CD4-positive, CD25-positive, alpha-beta regulatory T cell (primary cell): ENCODE data around the gene SLC12A7. TPM values are rescaled to one million over a fixed set of nuclear protein-coding genes. Genes with fewer than 3 reads are reported as not detected.

Experiments used
- ATAC-seq, 2 donors: fragments of 150-1000 bp; cut with Tn5 transposase; one replicate each; pipeline ENCODE4 v1.10.0; 2021; ENCODE audit warnings: low read depth in 2 of 2, moderate number of reproducible peaks in 2 of 2, moderate library complexity in 1 of 2
- DNase-seq, 3 donors: peaks; one replicate each; pipeline versions ENCODE4 v3.0.0 to v3.0.0-alpha.2; 2012 to 2022; ENCODE audit warnings: mixed read lengths in 1 of 3
- H3K27ac ChIP-seq: one replicate; pipeline ENCODE4 v1.7.0; 2013; ENCODE audit warnings: mild to moderate bottlenecking, low read length; ENCODE audit not compliant: insufficient read depth, poor library complexity, severe bottlenecking
- H3K27me3 ChIP-seq: one replicate; pipeline ENCODE4 v1.7.0; 2013; ENCODE audit warnings: low read length; ENCODE audit not compliant: control insufficient read depth, insufficient read depth
- H3K36me3 ChIP-seq: one replicate; pipeline ENCODE4 v1.7.0; 2013; ENCODE audit warnings: mild to moderate bottlenecking, low read length, moderate library complexity; ENCODE audit not compliant: control insufficient read depth, insufficient read depth
- H3K4me1 ChIP-seq: 2 replicates; pipeline ENCODE4 v1.7.0; 2013; ENCODE audit warnings: mild to moderate bottlenecking, low read length; ENCODE audit not compliant: insufficient read depth, control insufficient read depth, poor library complexity, severe bottlenecking
- H3K4me3 ChIP-seq: one replicate; pipeline ENCODE4 v1.7.0; 2013; ENCODE audit warnings: low read depth, mild to moderate bottlenecking, low read length, moderate library complexity
- H3K9me3 ChIP-seq, 2 experiments: 1 replicate in 1 of 2; 2 replicates in 1 of 2; pipeline ENCODE4 v1.7.0; 2013; ENCODE audit warnings: low read length in 2 of 2, mild to moderate bottlenecking in 1 of 2, moderate library complexity in 1 of 2; ENCODE audit not compliant: control insufficient read depth in 2 of 2
- H3K27ac Mint-ChIP-seq, 3 donors: one replicate each; pipeline ENCODE4 v1.8.0; 2020 to 2022; ENCODE audit warnings: mild to moderate bottlenecking in 3 of 3, mixed read lengths in 3 of 3, moderate library complexity in 2 of 3
- H3K27me3 Mint-ChIP-seq: one replicate; pipeline ENCODE4 v1.8.0; 2022; ENCODE audit warnings: mild to moderate bottlenecking, mixed read lengths
- H3K36me3 Mint-ChIP-seq: one replicate; pipeline ENCODE4 v1.8.0; 2020; ENCODE audit warnings: mixed read lengths
- H3K4me1 Mint-ChIP-seq, 4 donors: one replicate each; pipeline ENCODE4 v1.8.0; 2020 to 2022; ENCODE audit warnings: mixed read lengths in 4 of 4, mild to moderate bottlenecking in 1 of 4
- H3K4me3 Mint-ChIP-seq, 4 donors: one replicate each; pipeline ENCODE4 v1.8.0; 2020 to 2022; ENCODE audit warnings: mild to moderate bottlenecking in 4 of 4, mixed read lengths in 4 of 4, moderate library complexity in 3 of 4
- H3K9me3 Mint-ChIP-seq, 7 donors: one replicate each; pipeline ENCODE4 v1.8.0; 2020 to 2022; ENCODE audit warnings: mixed read lengths in 7 of 7, mild to moderate bottlenecking in 3 of 7, moderate library complexity in 2 of 7
- polyA plus RNA-seq, 4 donors: library from polyadenylated mRNA; unstranded; fragments of 300-500 nt; fragmentation: Illumina TruSeq; gene quantifications; one replicate each; pipeline ENCODE4 v1.2.3, GENCODE V29; 2021
- total RNA-seq: library from RNA; stranded (reverse); gene quantifications from one replicate; pipeline ENCODE4 v1.2.3, GENCODE V29; 2022

SLC12A7 gene
- total and polyA plus RNA-seq, 5 donors from 2014 or later, result 2.2 to 16.0 (median 7.0) TPM

DNA sequence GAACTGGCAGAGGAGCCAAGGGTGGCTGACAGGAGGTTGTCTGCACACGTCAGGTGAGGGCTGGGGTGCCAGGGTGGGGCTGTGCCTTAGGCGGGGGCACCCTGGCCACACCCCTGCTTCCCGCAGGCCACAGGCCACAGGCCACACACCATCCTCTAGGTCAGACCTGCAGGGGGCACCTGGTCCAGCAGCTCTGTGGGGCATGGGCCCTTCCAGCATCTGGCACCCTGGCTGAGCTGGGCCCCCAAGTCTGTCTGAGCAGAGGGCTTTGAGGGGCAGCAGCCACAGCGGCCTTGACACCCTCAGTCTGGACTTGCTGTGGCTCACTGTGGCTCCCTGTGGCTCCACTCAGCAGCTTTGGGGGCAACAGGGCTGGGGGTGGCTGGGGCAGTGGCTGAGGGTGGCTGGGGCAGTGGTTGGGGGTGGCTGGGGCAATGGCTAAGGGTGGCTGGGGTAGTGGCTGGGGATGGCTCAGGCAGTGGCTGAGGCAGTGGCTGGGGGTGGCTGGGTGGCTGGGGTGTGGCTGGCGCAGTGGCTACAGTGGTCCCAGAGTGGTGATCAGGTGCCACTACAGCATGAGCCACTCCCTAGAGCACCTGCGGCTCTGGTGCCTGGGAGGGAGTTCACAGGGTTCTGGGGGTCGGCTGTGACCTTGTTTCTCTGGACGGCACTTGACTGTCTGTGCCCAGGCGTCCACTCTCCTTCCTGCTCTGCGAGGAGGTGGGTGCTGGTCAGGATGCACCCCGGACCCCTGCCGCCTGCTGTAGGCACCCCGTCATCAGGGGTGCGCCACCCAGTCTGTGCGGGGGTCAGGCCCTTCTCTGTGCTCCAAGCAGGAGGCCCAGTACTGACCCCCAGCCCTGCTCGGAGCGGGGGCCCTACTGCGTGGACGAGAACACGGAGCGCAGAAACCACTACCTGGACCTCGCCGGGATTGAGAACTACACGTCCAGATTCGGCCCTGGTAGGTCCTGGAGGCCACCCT is 76.2 kb downstream of the SLC12A7 start:
- Mint-ChIP-seq H3K27ac (no peak overlapping the region), H3K4me3 (no peak overlapping the region), H3K9me3 (peaks cover 0 to 2% (median 0%) of the 10 kb centered on the region in 7 donors), H3K36me3 (no peaks in the 10 kb centered on the region), H3K4me1 (peaks cover 0 to 2% (median 0%) of the 10 kb centered on the region in 4 donors), H3K27me3 (no peaks in the 10 kb centered on the region)
- H3K4me3 ChIP-seq, result no peak overlapping the region
- no peaks in the 10 kb centered on the region for H3K4me1 ChIP-seq
- ATAC-seq (no peak), DNase-seq (no peak)
- H3K27ac ChIP-seq, result no peak overlapping the region
- H3K27me3 ChIP-seq, result no peaks in the 10 kb centered on the region
- H3K36me3 ChIP-seq, result no peaks in the 10 kb centered on the region
- H3K9me3 ChIP-seq, result no peaks in the 10 kb centered on the region

DNA sequence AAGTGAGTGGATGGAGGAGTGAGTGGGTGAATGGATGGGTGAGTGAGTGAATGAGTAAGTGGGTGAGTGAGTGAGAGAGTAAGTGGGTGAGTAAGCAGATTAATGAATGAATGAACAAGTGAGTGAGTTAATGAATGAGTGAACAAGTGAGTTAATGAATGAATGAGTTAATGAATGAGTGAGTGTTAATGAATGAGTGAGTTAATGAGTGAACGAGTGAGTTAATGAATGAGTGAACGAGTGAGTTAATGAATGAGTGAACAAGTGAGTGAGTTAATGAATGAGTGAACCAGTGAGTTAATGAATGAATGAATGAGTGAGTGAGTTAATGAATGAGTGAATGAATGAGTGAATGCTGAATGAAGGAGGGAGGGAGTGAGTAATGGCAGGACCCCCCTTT is 76.9 kb downstream of the SLC12A7 start:
- H3K4me3 Mint-ChIP-seq, result no peak overlapping the region
- H3K4me3 ChIP-seq, result no peak overlapping the region
- no peak overlapping the region for H3K27ac Mint-ChIP-seq
- no peak overlapping the region for H3K27ac ChIP-seq
- H3K27me3 ChIP-seq, result no peaks in the 10 kb centered on the region
- H3K9me3 Mint-ChIP-seq, result peaks cover 0 to 2% (median 0%) of the 10 kb centered on the region in 7 donors
- no peaks in the 10 kb centered on the region for H3K36me3 ChIP-seq
- H3K27me3 Mint-ChIP-seq, result no peaks in the 10 kb centered on the region
- ATAC-seq, result no peak
- peaks cover 0 to 2% (median 0%) of the 10 kb centered on the region in 4 donors for H3K4me1 Mint-ChIP-seq
- no peaks in the 10 kb centered on the region for H3K9me3 ChIP-seq
- no peak for DNase-seq
- H3K36me3 Mint-ChIP-seq, result no peaks in the 10 kb centered on the region
- no peaks in the 10 kb centered on the region for H3K4me1 ChIP-seq

DNA sequence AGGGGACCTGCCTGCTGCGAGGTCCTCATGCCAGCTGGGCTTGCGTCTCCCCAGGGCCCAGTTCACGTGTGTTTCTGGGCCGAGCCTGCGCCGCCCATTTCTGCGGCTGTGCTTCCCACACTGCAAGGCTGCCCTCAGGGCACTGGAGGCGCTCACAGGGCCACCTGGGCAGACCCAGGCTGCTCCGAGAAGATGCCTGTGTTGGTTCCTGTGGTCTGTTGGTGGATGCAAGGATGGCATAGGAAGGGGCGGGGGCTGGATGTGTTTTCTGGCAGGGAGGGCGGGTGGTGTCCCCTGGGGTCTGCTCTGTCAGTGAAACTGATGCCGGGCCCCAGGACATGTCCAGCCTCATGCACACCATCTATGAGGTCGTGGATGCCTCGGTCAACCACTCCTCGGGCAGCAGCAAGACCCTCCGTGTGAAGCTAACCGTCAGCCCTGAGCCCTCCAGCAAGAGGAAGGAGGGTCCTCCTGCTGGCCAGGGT is 77.4 kb downstream of the SLC12A7 start:
- H3K27me3 Mint-ChIP-seq, result no peaks in the 10 kb centered on the region
- H3K9me3 Mint-ChIP-seq, result no peaks in the 10 kb centered on the region
- H3K27me3 ChIP-seq, result no peaks in the 10 kb centered on the region
- no peaks in the 10 kb centered on the region for H3K36me3 Mint-ChIP-seq
- no peak overlapping the region for H3K27ac ChIP-seq
- DNase-seq, result no peak
- peaks cover 0 to 2% (median 0%) of the 10 kb centered on the region in 4 donors for H3K4me1 Mint-ChIP-seq
- no peaks in the 10 kb centered on the region for H3K9me3 ChIP-seq
- H3K36me3 ChIP-seq, result no peaks in the 10 kb centered on the region
- H3K4me3 ChIP-seq, result no peak overlapping the region
- H3K4me3 Mint-ChIP-seq, result no peak overlapping the region
- no peak for ATAC-seq
- H3K27ac Mint-ChIP-seq, result no peak overlapping the region
- no peaks in the 10 kb centered on the region for H3K4me1 ChIP-seq

DNA sequence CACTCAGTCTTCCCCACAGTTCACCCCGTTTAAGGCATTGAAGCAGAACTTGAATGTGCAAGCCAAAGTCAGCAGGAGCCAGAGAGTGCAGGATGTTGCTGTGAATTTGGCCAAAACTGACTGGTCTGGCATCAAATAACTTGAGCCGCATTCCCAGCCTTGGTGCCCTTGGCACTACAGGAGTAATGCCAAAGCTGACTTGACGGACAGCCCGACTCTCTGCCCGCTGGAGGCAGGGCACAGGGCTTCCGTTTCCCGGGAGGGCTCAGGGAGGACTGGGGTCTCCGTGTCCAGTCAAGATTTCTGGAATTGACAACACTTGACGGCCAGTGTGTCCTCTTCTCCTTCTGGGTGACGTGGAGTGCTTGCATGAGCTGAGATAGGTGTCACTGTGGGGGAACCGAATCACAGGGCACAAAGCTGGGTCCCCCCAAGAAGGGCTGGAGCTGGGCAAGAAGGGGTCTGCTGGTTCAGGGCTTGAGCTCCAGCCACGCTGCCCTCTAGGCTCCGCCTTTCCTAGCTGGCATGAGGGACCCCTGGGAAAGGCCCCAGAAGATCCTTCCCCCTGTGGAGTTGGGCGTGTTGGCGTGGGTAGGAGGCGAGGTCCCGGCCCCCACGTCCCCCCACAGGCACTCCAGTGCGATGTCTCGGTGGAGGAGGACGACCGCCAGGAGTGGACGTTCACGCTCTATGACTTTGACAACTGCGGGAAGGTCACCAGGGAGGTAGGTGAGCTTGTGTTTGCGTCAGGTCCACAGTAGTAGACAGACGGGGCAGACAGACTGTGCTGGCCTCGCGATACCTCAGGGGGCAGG is 78.0 kb downstream of the SLC12A7 start:
- H3K9me3 Mint-ChIP-seq, result no peaks in the 10 kb centered on the region
- Histone ChIP-seq H3K9me3 (no peaks in the 10 kb centered on the region), H3K4me3 (no peak overlapping the region), H3K27ac (no peak overlapping the region), H3K36me3 (no peaks in the 10 kb centered on the region), H3K27me3 (no peaks in the 10 kb centered on the region), H3K4me1 (no peaks in the 10 kb centered on the region)
- H3K27ac Mint-ChIP-seq, result no peak overlapping the region
- ATAC-seq, result no peak
- no peak overlapping the region for H3K4me3 Mint-ChIP-seq
- no peak for DNase-seq
- H3K4me1 Mint-ChIP-seq, result peaks cover 0 to 2% (median 0%) of the 10 kb centered on the region in 4 donors
- no peaks in the 10 kb centered on the region for H3K36me3 Mint-ChIP-seq
- no peaks in the 10 kb centered on the region for H3K27me3 Mint-ChIP-seq

DNA sequence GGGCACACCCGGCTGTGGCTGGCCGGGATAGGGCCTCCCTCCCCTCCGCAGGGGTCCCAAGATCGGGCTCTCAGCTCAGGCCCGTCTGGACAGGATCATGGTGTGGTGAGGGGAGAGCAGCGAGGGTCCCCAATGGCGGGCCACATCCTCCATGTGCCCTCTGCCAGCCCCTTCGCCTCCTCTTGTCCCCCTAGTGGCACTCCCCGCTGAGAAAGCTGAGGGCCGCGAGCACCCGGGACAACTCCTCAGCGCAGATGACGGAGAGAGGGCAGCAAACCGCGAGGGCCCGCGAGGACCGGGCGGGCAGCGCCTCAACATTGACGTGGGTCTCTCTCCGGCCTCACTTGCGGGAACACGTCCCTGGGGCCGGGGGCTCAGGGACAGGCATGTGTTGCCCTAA is 78.7 kb downstream of the SLC12A7 start:
- no peaks in the 10 kb centered on the region for H3K36me3 Mint-ChIP-seq
- Histone ChIP-seq H3K27me3 (no peaks in the 10 kb centered on the region), H3K4me3 (no peak overlapping the region), H3K27ac (no peak overlapping the region), H3K36me3 (no peaks in the 10 kb centered on the region), H3K4me1 (no peaks in the 10 kb centered on the region), H3K9me3 (no peaks in the 10 kb centered on the region)
- peaks cover 0 to 2% (median 0%) of the 10 kb centered on the region in 4 donors for H3K4me1 Mint-ChIP-seq
- H3K27me3 Mint-ChIP-seq, result no peaks in the 10 kb centered on the region
- no peak for ATAC-seq
- no peak overlapping the region for H3K4me3 Mint-ChIP-seq
- DNase-seq, result no peak
- H3K27ac Mint-ChIP-seq, result no peak overlapping the region
- no peaks in the 10 kb centered on the region for H3K9me3 Mint-ChIP-seq

DNA sequence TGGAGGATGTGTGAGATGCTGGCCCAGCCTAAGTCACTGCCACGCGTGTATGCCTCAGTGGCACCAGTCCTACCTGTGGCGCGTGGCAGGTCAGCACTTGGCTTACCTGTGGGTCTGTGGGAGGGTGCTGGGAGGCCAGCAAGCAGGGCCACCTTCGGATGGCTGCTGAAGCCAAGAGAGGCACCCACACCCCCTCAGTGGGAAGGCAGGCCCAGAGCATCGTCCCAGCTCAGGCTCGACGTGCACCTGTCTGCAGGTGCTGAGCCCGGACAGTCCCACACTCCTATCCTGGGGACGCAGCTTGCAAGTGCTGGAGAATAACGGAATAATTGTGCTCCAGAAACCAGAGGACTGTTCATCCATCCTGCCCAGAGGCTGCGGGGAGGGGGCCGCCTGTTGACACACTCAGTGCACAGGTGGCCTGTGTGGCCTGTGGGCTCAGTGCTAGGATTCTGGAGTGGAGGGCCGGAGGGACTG is 79.3 kb downstream of the SLC12A7 start:
- Histone ChIP-seq H3K27ac (no peak overlapping the region), H3K9me3 (no peaks in the 10 kb centered on the region), H3K4me3 (no peak overlapping the region), H3K36me3 (no peaks in the 10 kb centered on the region), H3K4me1 (no peaks in the 10 kb centered on the region), H3K27me3 (no peaks in the 10 kb centered on the region)
- no peak overlapping the region for H3K4me3 Mint-ChIP-seq
- H3K4me1 Mint-ChIP-seq, result peaks cover 0 to 2% (median 0%) of the 10 kb centered on the region in 4 donors
- no peaks in the 10 kb centered on the region for H3K36me3 Mint-ChIP-seq
- DNase-seq (no peak), ATAC-seq (no peak)
- H3K9me3 Mint-ChIP-seq, result no peaks in the 10 kb centered on the region
- H3K27me3 Mint-ChIP-seq, result no peaks in the 10 kb centered on the region
- no peak overlapping the region for H3K27ac Mint-ChIP-seq

DNA sequence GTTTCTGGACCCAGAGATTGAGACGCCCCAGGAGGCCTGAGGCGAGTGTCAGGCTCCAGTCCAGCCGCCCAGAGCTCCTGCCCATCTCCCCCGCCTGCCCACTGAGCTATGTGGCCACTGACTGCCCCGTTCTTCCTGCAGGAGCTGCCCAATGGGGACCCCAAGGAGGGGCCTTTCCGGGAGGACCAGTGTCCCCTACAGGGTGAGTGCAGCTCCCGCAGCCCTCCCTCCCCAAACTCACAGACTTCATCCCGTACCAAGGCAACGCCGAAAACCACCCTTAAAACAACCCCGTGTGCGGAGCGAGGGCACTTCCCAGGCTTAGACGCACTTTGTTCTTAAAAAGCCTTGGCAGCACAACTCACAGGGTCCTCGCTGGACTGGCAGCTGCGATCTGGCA is 79.9 kb downstream of the SLC12A7 start:
- ATAC-seq (no peak), DNase-seq (no peak)
- no peaks in the 10 kb centered on the region for H3K27me3 Mint-ChIP-seq
- no peaks in the 10 kb centered on the region for H3K36me3 Mint-ChIP-seq
- H3K4me1 Mint-ChIP-seq, result peaks cover 0 to 2% (median 0%) of the 10 kb centered on the region in 4 donors
- no peak overlapping the region for H3K27ac Mint-ChIP-seq
- H3K9me3 ChIP-seq, result no peaks in the 10 kb centered on the region
- no peak overlapping the region for H3K4me3 Mint-ChIP-seq
- no peaks in the 10 kb centered on the region for H3K27me3 ChIP-seq
- no peaks in the 10 kb centered on the region for H3K36me3 ChIP-seq
- no peak overlapping the region for H3K4me3 ChIP-seq
- no peaks in the 10 kb centered on the region for H3K9me3 Mint-ChIP-seq
- no peaks in the 10 kb centered on the region for H3K4me1 ChIP-seq
- no peak overlapping the region for H3K27ac ChIP-seq
